Inflammatory macrophage treated with lipopolysaccharide for 1 hour (primary cell): ENCODE measurements around the gene RBPMS2.

Experiments
- DNase-seq, 2 donors: peaks; one replicate each; pipeline ENCODE4 v3.0.0-alpha.2; 2020 to 2022

Gene RBPMS2

GRCh38 chr15:64717735-64718495, 57.5 kb downstream of the RBPMS2 start:
- no peak for DNase-seq

GRCh38 chr15:64717130-64717529, 58.3 kb downstream of the RBPMS2 start:
- no peak for DNase-seq

- DNase-seq, result no peak
Observed at GRCh38 chr15:64716452-64716851, 58.9 kb downstream of the RBPMS2 start.

- no peak for DNase-seq
Observed at GRCh38 chr15:64713592-64713991, 61.8 kb downstream of the RBPMS2 start.

- no peak for DNase-seq
Observed at GRCh38 chr15:64712353-64712752, 63.0 kb downstream of the RBPMS2 start.

- DNase-seq, result peak in 1 of 2 donors; percentile 70
Observed at GRCh38 chr15:64710676-64711428, 64.5 kb downstream of the RBPMS2 start.

- DNase-seq, result no peak
Observed at GRCh38 chr15:64706011-64706911, 69.1 kb downstream of the RBPMS2 start.

GRCh38 chr15:64705006-64705405, 70.4 kb downstream of the RBPMS2 start:
- no peak for DNase-seq

GRCh38 chr15:64703632-64703959, 71.8 kb downstream of the RBPMS2 start:
- no peak for DNase-seq

GRCh38 chr15:64702816-64703631, 72.4 kb downstream of the RBPMS2 start:
- DNase-seq, result peak; percentile 86 to 95

GRCh38 chr15:64701482-64702184, 73.8 kb downstream of the RBPMS2 start:
- peak; percentile 51 to 64 for DNase-seq

GRCh38 chr15:64701051-64701450, 74.3 kb downstream of the RBPMS2 start:
- no peak for DNase-seq

GRCh38 chr15:64699751-64700388, 75.5 kb downstream of the RBPMS2 start:
- DNase-seq, result no peak

- DNase-seq, result no peak
Observed at GRCh38 chr15:64698823-64699222, 76.6 kb downstream of the RBPMS2 start.

GRCh38 chr15:64697911-64698369, 77.4 kb downstream of the RBPMS2 start:
- no peak for DNase-seq

GRCh38 chr15:64696481-64696880, 78.9 kb downstream of the RBPMS2 start:
- no peak for DNase-seq

- peak; percentile 79 to 93 for DNase-seq
Observed at GRCh38 chr15:64695561-64695992, 79.8 kb downstream of the RBPMS2 start.

GRCh38 chr15:64694816-64695215, 80.6 kb downstream of the RBPMS2 start:
- peak; percentile 57 to 87 for DNase-seq

GRCh38 chr15:64693134-64693533, 82.3 kb downstream of the RBPMS2 start:
- peak; percentile 96 to 99 for DNase-seq

- DNase-seq, result peak; percentile 79 to 87
Observed at GRCh38 chr15:64691896-64692565, 83.4 kb downstream of the RBPMS2 start.
